T-helper 2 cell treated with Interferon-gamma antibody and Interleukin-4, amounts not matched to agents 5 μg/mL and 100 μg/mL, for 36 hours (primary cell): Measurements from ENCODE around the gene CACNB1.
"Not testable (repeated sequence)": the region's sequence is repeated elsewhere in the genome, so short reads cannot be mapped to it uniquely, and the experiment has no call there.

Experiments used
- DNase-seq: peaks from one replicate; pipeline ENCODE4 v3.0.0; 2021; ENCODE audit warnings: low spot score
- H3K27ac Mint-ChIP-seq: one replicate; pipeline ENCODE4 v1.8.0; 2021; ENCODE audit warnings: mild to moderate bottlenecking, mixed read lengths
- H3K27me3 Mint-ChIP-seq: one replicate; pipeline ENCODE4 v1.8.0; 2021; ENCODE audit warnings: low read depth, mixed read lengths
- H3K36me3 Mint-ChIP-seq: one replicate; pipeline ENCODE4 v1.8.0; 2021; ENCODE audit warnings: low read depth, mixed read lengths
- H3K4me1 Mint-ChIP-seq: one replicate; pipeline ENCODE4 v1.8.0; 2021; ENCODE audit warnings: low read depth, mixed read lengths
- H3K4me3 Mint-ChIP-seq: one replicate; pipeline ENCODE4 v1.8.0; 2022; ENCODE audit warnings: mild to moderate bottlenecking, moderate library complexity, mixed read lengths
- H3K9me3 Mint-ChIP-seq: one replicate; pipeline ENCODE4 v1.8.0; 2021; ENCODE audit warnings: mixed read lengths

The CACNB1 gene

DNA sequence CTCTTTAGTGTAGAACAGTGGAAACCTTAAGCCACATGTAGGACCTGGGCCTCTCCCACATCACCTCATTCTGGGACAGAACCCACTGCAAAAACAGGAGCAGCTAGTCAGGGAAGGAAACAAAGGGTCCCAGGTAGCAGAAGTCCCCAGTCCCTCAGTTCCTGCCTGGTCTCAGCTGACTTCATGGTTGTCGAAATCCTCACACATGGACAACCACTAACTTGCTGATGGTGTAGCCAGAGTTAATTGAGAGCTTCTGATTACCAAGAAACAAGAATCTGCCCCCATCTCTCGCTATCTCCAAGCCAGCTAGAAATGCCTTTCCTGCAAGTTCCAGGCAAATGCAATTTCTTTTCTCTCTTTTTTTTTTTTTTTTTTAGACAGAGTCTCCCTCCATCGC is 28.0 kb downstream of the CACNB1 start:
- Mint-ChIP-seq H3K36me3 (no peaks in the 10 kb centered on the region), H3K9me3 (peaks cover 3% of the 10 kb centered on the region), H3K4me1 (peaks cover 21% of the 10 kb centered on the region), H3K27me3 (peaks cover 34% of the 10 kb centered on the region), H3K4me3 (no peak overlapping the region), H3K27ac (no peak overlapping the region)
- no peak for DNase-seq

DNA sequence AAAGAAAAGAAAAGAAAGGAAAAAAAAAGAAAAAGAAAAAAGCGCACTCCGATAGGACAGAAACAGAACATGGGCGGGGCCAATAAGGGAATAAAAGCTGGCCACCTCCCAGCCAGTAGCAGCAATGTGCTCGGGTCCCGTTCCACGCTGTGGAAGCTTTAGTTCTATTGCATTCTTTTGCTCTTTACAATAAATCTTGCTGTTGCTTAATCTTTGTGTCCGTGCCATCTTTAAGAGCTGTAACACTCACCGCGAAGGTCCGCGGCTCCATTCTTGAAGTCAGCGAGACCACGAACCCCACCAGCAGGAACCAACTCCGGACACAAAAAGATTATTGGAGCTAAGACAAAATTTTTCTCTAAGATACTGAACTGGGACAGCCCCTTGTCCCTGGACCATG is 28.4 kb downstream of the CACNB1 start:
- Mint-ChIP-seq H3K27ac (no peak overlapping the region), H3K27me3 (peaks cover 36% of the 10 kb centered on the region), H3K4me3 (no peak overlapping the region), H3K36me3 (no peaks in the 10 kb centered on the region), H3K4me1 (peaks cover 23% of the 10 kb centered on the region), H3K9me3 (peaks cover 3% of the 10 kb centered on the region)
- DNase-seq, result no peak

DNA sequence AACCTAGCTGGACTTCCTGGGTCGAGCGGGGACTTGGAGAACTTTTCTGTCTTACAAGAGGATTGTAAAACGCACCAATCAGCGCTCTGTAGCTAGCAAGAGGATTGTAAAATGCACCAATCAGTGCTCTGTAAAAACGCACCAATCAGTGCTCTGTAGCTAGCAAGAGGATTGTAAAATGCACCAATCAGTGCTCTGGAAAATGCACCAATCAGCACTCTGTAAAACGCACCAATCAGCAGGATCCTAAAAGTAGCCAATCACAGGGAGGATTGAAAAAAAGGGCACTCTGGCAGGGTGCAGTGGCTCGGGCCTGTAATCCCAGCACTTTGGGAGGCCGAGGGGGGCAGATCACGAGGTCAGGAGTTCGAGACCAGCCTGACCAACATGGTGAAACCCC is 29.0 kb downstream of the CACNB1 start:
- not testable (repeated sequence) for H3K27ac Mint-ChIP-seq

DNA sequence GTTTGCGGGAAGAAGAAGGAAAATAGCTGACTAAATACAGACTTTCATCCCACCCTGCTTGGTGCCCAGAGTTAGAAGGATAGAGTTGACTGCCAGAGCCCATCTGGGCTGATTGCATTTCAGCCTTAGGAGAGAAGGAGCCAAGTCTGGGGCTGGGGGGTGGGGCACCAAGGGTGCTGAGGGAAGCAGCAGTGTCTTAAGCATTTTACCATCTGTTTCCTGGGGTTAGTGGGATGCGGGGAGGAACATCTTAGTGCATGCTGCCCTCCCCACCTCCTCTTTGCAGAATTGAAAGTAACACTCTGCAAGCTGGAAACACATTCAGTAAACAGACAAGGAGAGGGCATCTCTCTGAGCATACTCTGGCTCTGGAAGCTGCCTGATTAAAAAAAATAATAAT is 30.0 kb downstream of the CACNB1 start:
- no peak overlapping the region for H3K4me3 Mint-ChIP-seq
- H3K4me1 Mint-ChIP-seq, result peaks cover 17% of the 10 kb centered on the region
- DNase-seq, result no peak
- peaks cover 38% of the 10 kb centered on the region for H3K27me3 Mint-ChIP-seq
- H3K27ac Mint-ChIP-seq, result no peak overlapping the region
- peaks cover 3% of the 10 kb centered on the region for H3K9me3 Mint-ChIP-seq
- no peaks in the 10 kb centered on the region for H3K36me3 Mint-ChIP-seq

More for the DNA sequence above, 29.0 kb downstream of the CACNB1 start:
- not testable (repeated sequence) for DNase-seq, H3K4me3 Mint-ChIP-seq, H3K36me3 Mint-ChIP-seq, H3K9me3 Mint-ChIP-seq
- peaks cover 38% of the 10 kb centered on the region for H3K27me3 Mint-ChIP-seq
- H3K4me1 Mint-ChIP-seq, result peaks cover 22% of the 10 kb centered on the region

DNA sequence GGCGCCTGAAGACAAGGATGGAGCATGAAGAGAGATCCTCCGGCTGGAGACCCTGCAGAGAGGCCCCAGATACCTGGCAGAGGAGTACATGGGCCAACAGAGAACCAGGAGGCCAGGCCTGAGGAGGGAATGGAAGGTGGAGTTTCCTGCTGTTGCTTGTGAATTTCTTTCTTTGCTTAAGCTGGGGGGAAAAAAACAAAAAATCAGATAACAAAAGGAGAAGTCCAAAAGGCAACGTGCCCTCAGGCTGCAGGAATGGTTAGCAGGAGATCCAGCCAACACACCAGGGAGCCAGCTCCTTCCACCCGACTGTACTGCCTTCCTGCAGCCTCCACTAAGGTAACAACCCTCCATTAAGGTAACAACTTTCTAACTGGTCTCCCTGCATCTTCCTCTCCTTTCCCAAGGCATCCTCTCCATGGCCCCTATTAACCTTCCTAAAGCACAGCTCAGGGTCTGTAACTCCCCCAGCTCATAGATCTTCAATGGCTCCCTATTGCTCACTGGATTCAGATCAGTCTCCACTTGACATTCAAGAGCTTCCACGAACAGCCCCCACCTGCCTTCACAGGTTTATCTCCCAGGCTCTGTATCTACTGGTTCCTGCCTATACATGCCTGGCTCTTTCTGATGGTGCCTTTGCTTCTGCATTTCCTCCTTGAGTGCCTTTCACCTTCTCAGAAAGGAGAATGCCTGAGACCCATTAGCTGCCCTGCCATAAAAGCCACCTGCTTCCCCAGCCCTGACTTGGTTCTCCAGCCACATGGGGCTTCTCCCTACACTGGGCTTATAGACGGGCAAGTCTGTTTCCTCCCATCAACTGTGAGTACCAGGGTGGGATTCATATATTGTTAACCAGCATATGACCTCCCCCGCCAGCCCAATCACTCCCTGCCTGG is 30.8 kb downstream of the CACNB1 start:
- H3K27ac Mint-ChIP-seq, result no peak overlapping the region
- peaks cover 17% of the 10 kb centered on the region for H3K4me1 Mint-ChIP-seq
- no peak overlapping the region for H3K4me3 Mint-ChIP-seq
- no peaks in the 10 kb centered on the region for H3K36me3 Mint-ChIP-seq
- peaks cover 41% of the 10 kb centered on the region for H3K27me3 Mint-ChIP-seq
- no peak for DNase-seq
- peaks cover 3% of the 10 kb centered on the region for H3K9me3 Mint-ChIP-seq

DNA sequence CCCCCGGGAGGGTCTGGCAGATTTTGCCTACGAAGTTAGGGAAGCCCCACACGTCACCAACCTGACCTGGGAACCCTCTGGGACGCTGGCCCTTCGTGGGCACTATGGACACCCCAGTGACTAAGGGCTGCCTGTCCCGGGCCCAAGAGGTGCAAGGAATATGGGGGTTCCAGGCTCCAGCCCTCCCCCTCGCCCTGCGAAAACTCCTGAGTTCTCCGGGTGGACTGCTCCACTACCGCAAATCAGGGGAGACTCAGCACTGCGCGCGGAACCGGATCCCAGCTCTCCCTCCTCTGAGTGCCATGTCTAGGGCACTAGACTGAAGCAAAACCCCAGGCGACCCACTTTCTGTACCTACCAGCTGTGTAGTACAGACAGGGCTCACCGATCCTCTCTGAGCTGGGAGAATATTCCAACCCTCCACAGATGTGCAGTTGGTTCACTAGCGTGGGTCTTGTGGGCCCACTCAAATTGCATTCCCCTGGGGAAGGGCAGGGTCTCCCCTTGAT is 31.6 kb downstream of the CACNB1 start, which contains the start of gene ARL5C:
Gene ARL5C (minus strand): TSS at position 321 of the 509 bp plus-strand sequence. CDS start 401 bp downstream, outside the sequence.
- DNase-seq, result no peak
- Mint-ChIP-seq H3K27ac (no peak within 1 kb of the TSS), H3K27me3 (peaks cover 41% of the 10 kb centered on the region), H3K9me3 (peaks cover 3% of the 10 kb centered on the region), H3K4me3 (peak within 1 kb of the TSS; percentile 85), H3K36me3 (no peaks in the 10 kb centered on the region), H3K4me1 (peaks cover 17% of the 10 kb centered on the region)

DNA sequence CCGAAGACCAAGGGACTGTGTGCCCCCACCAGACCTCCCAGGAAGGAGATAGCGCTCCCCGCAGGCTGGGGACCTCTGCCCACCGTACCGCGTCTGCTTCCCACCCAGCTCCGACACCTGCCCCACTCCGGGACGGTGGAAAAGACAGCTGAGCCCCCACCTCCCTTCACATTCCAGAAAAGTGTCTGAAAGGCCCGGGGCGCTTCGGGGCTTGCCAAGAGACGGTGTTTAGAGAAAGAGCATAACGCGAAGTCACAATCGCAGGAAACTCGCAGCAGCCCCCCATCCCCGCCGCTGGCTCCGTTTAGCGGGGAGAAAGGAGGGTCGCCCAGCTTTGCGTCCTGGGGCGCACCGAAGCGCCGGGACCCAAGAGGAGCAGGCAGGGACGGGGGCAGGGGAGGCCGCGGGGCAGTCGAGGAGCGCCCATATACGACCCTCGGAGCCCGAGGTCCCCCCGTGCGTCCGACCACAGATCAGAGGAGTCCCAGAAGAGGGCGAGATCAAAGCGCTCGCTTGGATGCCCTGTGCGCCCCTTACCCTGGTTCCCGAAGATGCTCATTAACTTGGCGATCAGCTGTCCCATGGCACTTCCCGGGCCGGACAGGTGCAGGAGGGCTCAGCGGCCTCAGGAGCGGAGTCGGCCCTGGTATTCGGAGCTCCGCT is 32.2 kb downstream of the CACNB1 start:
- Mint-ChIP-seq H3K27me3 (peaks cover 38% of the 10 kb centered on the region), H3K9me3 (peaks cover 3% of the 10 kb centered on the region), H3K27ac (no peak overlapping the region), H3K36me3 (no peaks in the 10 kb centered on the region), H3K4me1 (peaks cover 17% of the 10 kb centered on the region), H3K4me3 (peak overlapping the region; percentile 85)
- DNase-seq, result no peak

DNA sequence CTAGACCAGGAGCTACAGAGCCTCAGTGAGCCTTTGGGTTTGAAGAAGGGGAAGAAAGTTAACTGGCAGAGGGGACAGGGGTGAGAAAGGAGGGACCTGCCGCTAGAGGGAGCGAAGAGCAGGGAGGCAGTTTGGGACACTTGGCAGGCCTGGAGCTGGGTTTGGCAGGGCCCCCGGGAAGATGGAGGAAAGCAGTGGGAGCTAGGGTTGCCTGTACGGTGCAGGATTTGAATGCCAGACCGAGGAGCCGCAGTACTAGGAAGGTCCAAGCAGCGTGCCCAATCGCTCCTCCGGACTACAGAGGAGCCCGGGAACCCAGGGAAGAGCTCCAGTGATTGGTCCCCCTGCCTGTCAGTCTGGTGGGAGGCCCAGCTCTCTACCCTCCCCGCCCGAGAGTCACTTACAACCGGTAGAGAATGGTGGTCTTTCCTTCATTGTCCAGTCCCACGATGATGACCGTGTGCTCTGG is 32.8 kb downstream of the CACNB1 start:
- no peak overlapping the region for H3K27ac Mint-ChIP-seq
- H3K4me1 Mint-ChIP-seq, result peaks cover 17% of the 10 kb centered on the region
- H3K9me3 Mint-ChIP-seq, result peaks cover 3% of the 10 kb centered on the region
- no peaks in the 10 kb centered on the region for H3K36me3 Mint-ChIP-seq
- H3K27me3 Mint-ChIP-seq, result peaks cover 39% of the 10 kb centered on the region
- H3K4me3 Mint-ChIP-seq, result peak overlapping the region; percentile 85
- DNase-seq, result peak; percentile 70

DNA sequence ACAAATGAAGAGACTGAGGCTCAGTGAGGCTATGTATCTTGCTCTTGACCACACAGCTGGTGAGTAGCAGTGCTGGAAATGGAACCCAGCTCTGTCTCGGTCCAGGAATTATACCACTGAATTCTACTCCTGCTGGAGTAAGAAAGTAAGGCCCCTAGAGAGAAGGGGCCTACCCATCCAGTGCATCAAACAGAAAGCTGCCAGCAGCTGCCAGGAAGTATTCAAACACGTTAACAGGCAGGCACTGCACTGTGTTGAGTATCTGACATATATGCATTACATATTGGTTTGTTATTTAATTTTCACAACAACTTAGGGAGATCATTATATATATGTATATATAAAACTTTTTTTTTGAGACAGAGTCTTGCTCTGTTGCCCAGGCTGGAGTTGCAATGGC is 35.5 kb downstream of the CACNB1 start:
- no peaks in the 10 kb centered on the region for H3K36me3 Mint-ChIP-seq
- no peak overlapping the region for H3K27ac Mint-ChIP-seq
- H3K27me3 Mint-ChIP-seq, result peaks cover 31% of the 10 kb centered on the region
- peaks cover 9% of the 10 kb centered on the region for H3K4me1 Mint-ChIP-seq
- H3K9me3 Mint-ChIP-seq, result no peaks in the 10 kb centered on the region
- H3K4me3 Mint-ChIP-seq, result no peak overlapping the region
- no peak for DNase-seq

DNA sequence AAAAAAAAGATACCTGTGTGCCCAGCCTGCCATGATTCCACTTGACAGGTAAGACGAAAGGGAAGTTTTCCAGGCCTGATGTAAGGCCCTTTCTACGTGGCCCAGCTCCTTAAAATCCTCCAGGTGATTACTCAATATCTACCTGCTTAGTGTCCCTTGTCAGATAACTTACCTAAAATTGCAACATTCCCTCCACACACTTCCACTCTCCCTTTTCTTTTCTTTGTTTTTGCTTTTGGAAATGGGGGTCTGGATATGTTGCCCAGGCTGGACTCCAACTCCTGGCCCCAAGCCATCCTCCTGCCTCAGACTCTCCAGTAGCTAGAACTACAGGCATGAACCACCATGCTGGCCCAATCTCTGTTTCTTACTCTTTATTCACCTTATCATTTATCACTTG is 38.8 kb downstream of the CACNB1 start:
- Mint-ChIP-seq H3K27ac (no peak overlapping the region), H3K4me3 (no peak overlapping the region), H3K4me1 (peaks cover 3% of the 10 kb centered on the region), H3K27me3 (peaks cover 13% of the 10 kb centered on the region), H3K36me3 (no peaks in the 10 kb centered on the region), H3K9me3 (no peaks in the 10 kb centered on the region)
- no peak for DNase-seq

DNA sequence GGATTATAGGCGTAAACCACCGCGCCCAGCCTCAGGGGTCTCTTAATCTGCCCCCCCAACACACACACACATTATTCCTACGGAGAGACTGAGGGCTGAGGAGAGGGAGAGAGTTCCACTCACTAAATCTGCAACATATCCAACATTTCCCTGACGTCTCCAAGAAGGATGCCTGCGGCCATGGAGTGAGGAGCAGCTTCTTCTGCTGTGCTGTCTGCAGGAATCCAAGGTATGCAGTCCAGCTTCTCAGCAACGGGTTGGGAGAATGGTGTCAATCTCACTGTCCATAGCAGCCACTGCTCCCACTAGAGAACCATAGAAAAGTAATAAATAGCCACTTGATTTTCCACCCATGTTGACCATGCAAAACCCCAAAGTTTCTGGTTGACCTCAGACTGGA is 41.0 kb downstream of the CACNB1 start:
- Mint-ChIP-seq H3K9me3 (no peaks in the 10 kb centered on the region), H3K27me3 (peaks cover 20% of the 10 kb centered on the region), H3K36me3 (no peaks in the 10 kb centered on the region), H3K4me1 (peaks cover 22% of the 10 kb centered on the region), H3K27ac (no peak overlapping the region), H3K4me3 (no peak overlapping the region)
- DNase-seq, result no peak

DNA sequence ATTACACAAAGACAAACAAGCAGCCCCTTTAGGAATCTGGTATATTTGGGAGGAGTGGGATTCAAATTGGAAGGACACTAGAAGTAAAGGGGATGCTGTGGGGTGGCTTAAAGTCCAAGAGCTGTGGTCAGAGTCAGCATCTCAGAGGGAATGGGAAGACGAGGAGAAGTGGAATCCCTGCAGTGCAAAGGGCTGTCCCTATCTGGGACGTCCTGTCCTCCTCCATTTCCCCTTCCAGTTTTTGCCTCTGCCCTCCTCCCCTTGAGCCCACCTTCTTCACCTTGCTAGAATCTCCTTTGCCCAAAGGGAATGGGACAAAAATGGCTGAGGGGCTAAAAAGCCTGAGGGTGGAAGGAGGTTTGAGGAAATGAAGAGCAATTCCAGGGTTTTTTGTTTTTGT is 41.8 kb downstream of the CACNB1 start:
- DNase-seq, result no peak
- Mint-ChIP-seq H3K27me3 (peaks cover 24% of the 10 kb centered on the region), H3K4me1 (peaks cover 22% of the 10 kb centered on the region), H3K4me3 (no peak overlapping the region), H3K27ac (no peak overlapping the region), H3K9me3 (no peaks in the 10 kb centered on the region), H3K36me3 (no peaks in the 10 kb centered on the region)

DNA sequence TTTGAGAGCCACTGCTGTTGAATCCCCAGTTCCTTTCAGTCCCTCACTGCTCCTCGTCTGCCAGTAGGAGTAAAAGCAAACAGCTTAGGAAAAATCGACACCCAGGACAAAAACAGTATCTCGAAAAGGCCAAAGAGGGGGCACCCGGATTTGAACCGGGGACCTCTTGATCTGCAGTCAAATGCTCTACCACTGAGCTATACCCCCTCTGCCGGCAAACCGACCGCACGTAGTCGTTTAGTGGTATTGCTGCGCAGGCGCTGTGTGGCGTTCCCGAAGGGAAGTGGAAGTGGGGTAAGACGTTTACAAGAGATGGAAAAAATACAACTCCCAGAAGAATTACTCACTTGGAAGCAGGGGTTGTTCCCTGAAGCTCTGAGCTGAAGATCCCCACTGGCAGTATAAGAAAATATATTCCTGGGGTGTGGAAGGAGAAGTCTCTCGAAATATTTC is 43.8 kb downstream of the CACNB1 start:
- Mint-ChIP-seq H3K36me3 (no peaks in the 10 kb centered on the region), H3K4me3 (peak overlapping the region; percentile 93), H3K27me3 (peaks cover 40% of the 10 kb centered on the region), H3K9me3 (no peaks in the 10 kb centered on the region), H3K27ac (peak overlapping the region; percentile 93), H3K4me1 (peaks cover 22% of the 10 kb centered on the region)
- peak; percentile 86 for DNase-seq
